ENCODE data around the gene OLFML2A. TPM values are rescaled to one million over a fixed set of nuclear protein-coding genes. Genes with fewer than 3 reads are reported as not detected.

Gene OLFML2A
- polyA plus RNA-seq, 3 donors: 0.03 to 0.25 TPM; not detected in 1

- Mint-ChIP-seq H3K27me3 (ENCODE audit: low read depth in 3 of 3) (peaks cover 0 to 2% (median 2%) of the 10 kb centered on the region in 3 donors), H3K36me3 (no peaks in the 10 kb centered on the region), H3K27ac (peak overlapping the region in 1 of 7 donors; percentile 60), H3K9me3 (no peaks in the 10 kb centered on the region), H3K4me1 (peaks cover 25% of the 10 kb centered on the region), H3K4me3 (peak overlapping the region in 1 of 2 donors; percentile 48)
- no peak overlapping the region for H3K9ac ChIP-seq (ENCODE audit: insufficient read depth, low read length, poor library complexity, severe bottlenecking)
- intact Hi-C loops (cut with micrococcal nuclease): no loop called here
- H3K4me1 ChIP-seq (ENCODE audit: control insufficient read depth in 1 of 2, insufficient read depth in 2 of 2, low read length in 2 of 2): peaks cover 21 to 24% of the 10 kb centered on the region in 2 donors
- no peak overlapping the region for H3K27ac ChIP-seq (ENCODE audit: low read depth in 1 of 2, low read length in 2 of 2)
- TF ChIP-seq CTCF (IDR thresholded peaks at IDR 0.05): no peak
- H3K79me2 ChIP-seq (ENCODE audit: insufficient read depth, low read length): no peaks in the 10 kb centered on the region
- H3K36me3 ChIP-seq (replicated peaks in 1 of 2; ENCODE audit: control insufficient read depth in 1 of 2, insufficient read depth in 2 of 2, low read length in 2 of 2): no peaks in the 10 kb centered on the region
- H4K20me1 ChIP-seq (ENCODE audit: insufficient read depth, low read length): no peaks in the 10 kb centered on the region
- H2AFZ ChIP-seq (ENCODE audit: insufficient read depth, low read depth, low read length, poor library complexity, severe bottlenecking): peak overlapping the region; percentile 51
- 43% methylated on average over 2 of the region's 3 CpGs for WGBS (ENCODE audit: insufficient coverage)
- no peak overlapping the region for H3K4me3 ChIP-seq (replicated peaks in 1 of 3; ENCODE audit: low read depth in 2 of 3, low read length in 3 of 3)
- DNase-seq: no peak
- no peaks in the 10 kb centered on the region for H3K9me3 ChIP-seq (replicated peaks in 1 of 2; ENCODE audit: control insufficient read depth in 1 of 2, insufficient read depth in 1 of 2, low read length in 2 of 2)
- no peak overlapping the region for H3K4me2 ChIP-seq (replicated peaks; ENCODE audit: extremely low read depth, low read length, poor library complexity, severe bottlenecking)
- no peaks in the 10 kb centered on the region for H3K27me3 ChIP-seq (ENCODE audit: control insufficient read depth in 2 of 2, insufficient read depth in 2 of 2, low read length in 2 of 2)
These were observed 25.5 kb downstream of the OLFML2A start for GRCh38 chr9:124802426-124802825.

GRCh38 chr9:124803911-124804310 lies 27.0 kb downstream of the OLFML2A start:
- no peak overlapping the region for H3K27ac Mint-ChIP-seq
- no peaks in the 10 kb centered on the region for H3K36me3 Mint-ChIP-seq

More at GRCh38 chr9:124803911-124804310, 27.0 kb downstream of the OLFML2A start:
- no peak for DNase-seq
- Histone ChIP-seq H2AFZ (ENCODE audit: insufficient read depth, low read depth, low read length, poor library complexity, severe bottlenecking) (no peak overlapping the region), H3K4me1 (ENCODE audit: control insufficient read depth in 1 of 2, insufficient read depth in 2 of 2, low read length in 2 of 2) (peaks cover 21 to 24% of the 10 kb centered on the region in 2 donors), H3K4me2 (replicated peaks; ENCODE audit: extremely low read depth, low read length, poor library complexity, severe bottlenecking) (no peak overlapping the region), H3K27me3 (ENCODE audit: control insufficient read depth in 2 of 2, insufficient read depth in 2 of 2, low read length in 2 of 2) (no peaks in the 10 kb centered on the region), H3K36me3 (replicated peaks in 1 of 2; ENCODE audit: control insufficient read depth in 1 of 2, insufficient read depth in 2 of 2, low read length in 2 of 2) (no peaks in the 10 kb centered on the region), H4K20me1 (ENCODE audit: insufficient read depth, low read length) (no peaks in the 10 kb centered on the region), H3K27ac (ENCODE audit: low read depth in 1 of 2, low read length in 2 of 2) (no peak overlapping the region), H3K79me2 (ENCODE audit: insufficient read depth, low read length) (no peaks in the 10 kb centered on the region), H3K4me3 (replicated peaks in 1 of 3; ENCODE audit: low read depth in 2 of 3, low read length in 3 of 3) (no peak overlapping the region), H3K9ac (ENCODE audit: insufficient read depth, low read length, poor library complexity, severe bottlenecking) (no peak overlapping the region), H3K9me3 (replicated peaks in 1 of 2; ENCODE audit: control insufficient read depth in 1 of 2, insufficient read depth in 1 of 2, low read length in 2 of 2) (no peaks in the 10 kb centered on the region)
- peaks cover 25% of the 10 kb centered on the region for H3K4me1 Mint-ChIP-seq
- H3K4me3 Mint-ChIP-seq: no peak overlapping the region
- no peaks in the 10 kb centered on the region for H3K9me3 Mint-ChIP-seq
- whole genome bisulfite sequencing (ENCODE audit: insufficient coverage): 98% methylated on average over 4 of the region's 8 CpGs
- intact Hi-C loops (cut with micrococcal nuclease): no loop called here
- no peak for TF ChIP-seq CTCF (IDR thresholded peaks at IDR 0.05)
- H3K27me3 Mint-ChIP-seq (ENCODE audit: low read depth in 3 of 3): peaks cover 0 to 2% (median 0%) of the 10 kb centered on the region in 3 donors
